PFSK-1 (cell line): ENCODE results near the gene EPS15.

Experiments
- POLR2AphosphoS5 ChIP-seq: IDR thresholded peaks from 2 replicates; pipeline ENCODE4 v1.6.1; 2012; ENCODE audit warnings: low read depth, mild to moderate bottlenecking, control low read depth, low read length, moderate library complexity
- SIN3A ChIP-seq: IDR thresholded peaks from 2 replicates; pipeline ENCODE4 v1.6.1; 2012; ENCODE audit warnings: mild to moderate bottlenecking, low read length, moderate library complexity, borderline replicate concordance; ENCODE audit not compliant: insufficient read depth
- TAF1 ChIP-seq: IDR thresholded peaks from 2 replicates; pipeline ENCODE4 v1.6.1; 2012; ENCODE audit warnings: low read length, control low read depth, borderline replicate concordance; ENCODE audit not compliant: insufficient read depth

DNA sequence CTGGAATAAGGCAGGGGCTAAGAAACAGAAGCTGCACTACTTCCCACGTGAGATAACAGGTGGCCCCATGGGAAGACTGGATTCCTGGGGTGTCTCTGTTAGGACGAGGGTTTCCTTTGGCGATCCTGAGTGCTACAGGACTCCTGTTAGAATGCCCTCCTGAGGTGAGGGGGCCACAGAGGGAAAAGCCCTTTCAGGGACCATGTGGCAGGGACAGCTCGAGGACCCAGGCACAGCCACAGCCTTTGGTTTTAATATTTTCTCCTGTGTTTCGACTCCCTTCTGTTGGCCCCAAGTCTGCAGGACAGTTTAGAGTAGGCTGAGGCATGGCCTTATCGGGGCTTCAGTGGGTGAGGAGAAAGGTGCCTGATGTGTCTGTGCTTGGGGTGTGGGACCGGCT, 201.3 kb downstream of the EPS15 start:
- TF ChIP-seq POLR2AphosphoS5: no peak
- TF ChIP-seq SIN3A: no peak
- no peak for TF ChIP-seq TAF1
